Epithelial cell of proximal tubule (primary cell): Measurements from ENCODE around the gene RPS21. TPM values are rescaled to one million over a fixed set of nuclear protein-coding genes. Genes with fewer than 3 reads are reported as not detected.
"Not testable (repeated sequence)": the region's sequence is repeated elsewhere in the genome, so short reads cannot be mapped to it uniquely, and the experiment has no call there.

Experiments
- DNase-seq: peaks from one replicate; pipeline ENCODE4 v3.0.0-alpha.2; 2011; ENCODE audit warnings: low read depth
- H3K4me3 ChIP-seq: 2 replicates; pipeline ENCODE4 v1.5.1; 2011; ENCODE audit warnings: low read depth, mild to moderate bottlenecking, low read length
- total RNA-seq: library from RNA; depleted of rRNA; stranded (reverse); fragments of >200 nt; gene quantifications from 2 replicates; pipeline ENCODE4 v1.2.3, GENCODE V29; 2015
- TF ChIP-seq, protein P1 (sequence below): conservative IDR thresholded peaks from 2 replicates; pipeline ENCODE4 v1.5.1; 2012; ENCODE audit warnings: low read depth, mild to moderate bottlenecking, low read length

RPS21 gene
- total RNA-seq, 1 donor from 2014 or later, result 2,322 TPM

DNA sequence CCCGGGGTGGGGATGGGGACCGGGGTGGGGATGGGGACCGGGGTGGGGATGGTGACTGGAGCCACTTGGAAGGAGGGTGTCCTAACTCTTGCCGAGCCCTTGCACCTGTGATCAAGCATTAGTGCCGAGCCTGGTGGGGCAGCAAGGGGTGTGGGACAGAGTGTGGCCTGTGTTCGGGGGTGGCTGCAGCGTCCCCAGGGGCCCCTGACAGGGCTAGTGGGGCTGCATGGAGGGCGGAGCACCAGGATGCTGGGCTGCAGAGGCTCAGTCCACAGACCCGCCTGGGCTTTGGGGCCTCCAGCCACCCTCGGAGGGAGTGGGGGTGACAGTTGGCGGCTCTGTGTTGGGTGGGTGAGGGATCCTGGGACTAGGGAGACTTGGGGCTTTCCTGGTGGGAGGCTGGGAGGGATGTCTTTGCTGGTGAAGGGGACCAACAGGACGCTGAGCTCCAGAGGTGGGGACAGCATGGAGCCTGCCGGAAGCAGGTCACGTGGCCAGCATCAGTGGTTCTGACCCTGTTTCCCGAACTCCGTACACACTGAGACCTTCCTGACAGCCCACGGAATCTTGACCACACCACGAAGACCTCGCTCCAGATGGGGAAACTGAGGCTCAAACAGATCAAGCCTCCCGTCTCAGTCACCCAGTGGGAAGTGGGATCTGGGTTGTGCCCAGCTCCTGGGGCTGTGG, 35.9 kb downstream of the RPS21 start:
- TF ChIP-seq, protein P1, sequence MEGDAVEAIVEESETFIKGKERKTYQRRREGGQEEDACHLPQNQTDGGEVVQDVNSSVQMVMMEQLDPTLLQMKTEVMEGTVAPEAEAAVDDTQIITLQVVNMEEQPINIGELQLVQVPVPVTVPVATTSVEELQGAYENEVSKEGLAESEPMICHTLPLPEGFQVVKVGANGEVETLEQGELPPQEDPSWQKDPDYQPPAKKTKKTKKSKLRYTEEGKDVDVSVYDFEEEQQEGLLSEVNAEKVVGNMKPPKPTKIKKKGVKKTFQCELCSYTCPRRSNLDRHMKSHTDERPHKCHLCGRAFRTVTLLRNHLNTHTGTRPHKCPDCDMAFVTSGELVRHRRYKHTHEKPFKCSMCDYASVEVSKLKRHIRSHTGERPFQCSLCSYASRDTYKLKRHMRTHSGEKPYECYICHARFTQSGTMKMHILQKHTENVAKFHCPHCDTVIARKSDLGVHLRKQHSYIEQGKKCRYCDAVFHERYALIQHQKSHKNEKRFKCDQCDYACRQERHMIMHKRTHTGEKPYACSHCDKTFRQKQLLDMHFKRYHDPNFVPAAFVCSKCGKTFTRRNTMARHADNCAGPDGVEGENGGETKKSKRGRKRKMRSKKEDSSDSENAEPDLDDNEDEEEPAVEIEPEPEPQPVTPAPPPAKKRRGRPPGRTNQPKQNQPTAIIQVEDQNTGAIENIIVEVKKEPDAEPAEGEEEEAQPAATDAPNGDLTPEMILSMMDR, result no peak

DNA sequence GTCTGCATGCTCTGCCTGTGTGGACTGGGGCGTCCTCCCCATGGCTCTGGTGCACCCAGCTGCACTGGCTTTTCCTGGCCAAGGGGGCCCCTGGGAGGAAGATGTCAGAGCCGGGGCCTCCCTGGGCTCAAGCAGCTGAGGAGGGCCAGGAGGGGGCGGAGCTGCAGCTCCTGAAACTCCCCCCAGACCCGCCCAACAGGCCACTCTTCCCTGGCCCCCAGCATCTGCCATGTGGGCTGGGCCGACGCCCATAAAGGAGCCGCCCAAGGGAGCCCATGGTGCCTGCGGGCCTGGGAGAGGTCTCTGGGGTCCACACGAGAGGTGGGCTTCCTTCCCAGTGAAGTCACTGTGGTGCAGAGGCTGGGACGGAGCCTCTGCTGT, 36.4 kb downstream of the RPS21 start:
- H3K4me3 ChIP-seq, result no peak overlapping the region
- TF ChIP-seq, protein P1, result no peak

More for the DNA sequence above, 35.9 kb downstream of the RPS21 start:
- DNase-seq, result no peak
- H3K4me3 ChIP-seq, result no peak overlapping the region

DNA sequence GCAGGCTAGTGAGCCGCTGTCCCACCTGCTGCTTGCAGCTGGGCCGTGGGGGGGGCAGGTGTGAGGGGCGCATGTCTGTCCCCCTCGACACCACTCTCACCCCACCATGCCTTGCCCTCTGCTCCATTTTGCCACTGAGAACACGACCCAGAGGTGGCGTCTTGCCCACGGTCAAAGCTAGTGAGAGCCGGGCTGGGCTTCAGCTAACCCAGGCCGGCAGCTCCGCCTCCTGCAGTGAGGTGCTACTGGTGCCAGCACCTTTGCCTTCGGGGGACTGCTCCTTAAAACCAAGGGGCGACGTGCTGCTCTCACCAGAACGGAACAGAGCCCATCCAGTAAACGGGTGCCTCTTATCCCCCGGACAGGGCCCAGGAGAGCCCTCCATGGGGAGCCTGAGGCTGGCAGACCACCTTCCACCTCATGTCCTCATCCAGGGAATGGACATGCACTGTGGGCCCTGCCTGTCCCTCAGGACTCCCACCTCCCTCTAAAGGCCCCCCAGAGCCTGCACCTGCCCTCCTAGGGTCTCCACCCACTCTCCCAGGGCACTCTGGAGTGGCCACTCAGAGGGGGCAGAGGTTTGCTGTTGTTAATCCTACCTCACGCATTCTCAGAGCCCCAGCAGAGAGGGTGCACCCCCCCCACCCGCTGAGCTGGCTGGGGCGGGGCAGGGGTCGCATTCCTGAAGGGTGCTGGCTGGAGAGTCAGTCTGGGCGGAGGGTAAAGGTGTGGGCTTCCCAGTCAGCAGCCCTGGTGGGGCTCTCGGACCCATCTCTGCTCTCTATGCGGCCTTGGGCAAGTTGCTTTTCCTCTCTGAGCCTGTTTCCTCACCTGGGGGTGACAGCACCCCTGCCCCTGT, 37.6 kb downstream of the RPS21 start:
- H3K4me3 ChIP-seq, result no peak overlapping the region
- DNase-seq, result no peak
- TF ChIP-seq, protein P1, result no peak

More for the DNA sequence above, 36.4 kb downstream of the RPS21 start:
- no peak for DNase-seq

DNA sequence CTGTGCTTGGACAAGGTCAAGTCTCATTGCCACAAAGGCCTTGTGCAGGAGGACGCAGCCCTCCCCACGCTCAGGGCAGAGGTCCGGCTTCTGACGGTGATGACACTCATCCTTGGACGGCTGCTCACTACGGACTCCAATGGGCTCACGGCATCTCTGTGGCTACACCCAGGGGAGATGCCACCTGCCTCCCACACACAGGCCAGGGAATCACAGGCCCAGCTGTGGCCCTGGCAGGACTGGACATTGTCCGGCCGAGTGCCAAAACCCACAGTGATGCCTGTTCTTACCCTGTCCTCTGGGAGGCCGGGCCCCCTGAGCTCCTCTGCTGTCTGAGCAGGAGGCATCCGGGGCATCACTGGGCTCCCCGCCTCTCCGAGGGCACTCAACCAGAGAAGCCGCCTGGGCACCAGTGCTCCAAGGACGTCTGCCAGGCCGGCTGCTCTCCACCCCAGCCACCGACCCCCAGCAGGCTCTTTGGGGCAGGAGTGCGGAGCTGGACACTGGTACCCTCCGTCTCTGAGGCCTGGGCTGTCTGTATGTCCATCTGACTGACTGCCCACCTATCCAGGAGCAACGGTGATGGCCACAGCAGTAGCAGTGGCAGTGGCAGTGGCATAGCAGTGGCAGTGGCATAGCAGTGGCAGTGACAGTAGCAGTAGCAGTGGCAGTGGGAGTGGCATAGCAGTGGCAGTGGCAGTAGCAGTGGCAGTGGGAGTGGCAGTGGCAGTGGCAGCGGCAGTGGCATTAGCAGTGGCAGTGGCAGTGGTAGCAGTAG, 38.6 kb downstream of the RPS21 start:
- H3K4me3 ChIP-seq, result no peak overlapping the region
- DNase-seq, result no peak
- TF ChIP-seq, protein P1, result no peak

DNA sequence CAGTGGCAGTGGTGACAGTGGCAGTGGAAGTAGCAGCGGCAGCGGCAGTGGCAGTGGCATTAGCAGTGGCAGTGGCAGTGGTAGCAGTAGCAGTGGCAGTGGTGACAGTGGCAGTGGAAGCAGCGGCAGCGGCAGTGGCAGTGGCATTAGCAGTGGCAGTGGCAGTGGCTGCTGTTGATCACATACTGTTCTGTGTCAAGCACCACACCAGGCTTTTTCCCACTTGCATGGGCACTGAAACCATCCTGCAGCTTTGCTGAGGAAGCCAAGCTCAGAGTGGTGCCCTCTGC, 39.1 kb downstream of the RPS21 start:
- H3K4me3 ChIP-seq, DNase-seq: not testable (repeated sequence)

DNA sequence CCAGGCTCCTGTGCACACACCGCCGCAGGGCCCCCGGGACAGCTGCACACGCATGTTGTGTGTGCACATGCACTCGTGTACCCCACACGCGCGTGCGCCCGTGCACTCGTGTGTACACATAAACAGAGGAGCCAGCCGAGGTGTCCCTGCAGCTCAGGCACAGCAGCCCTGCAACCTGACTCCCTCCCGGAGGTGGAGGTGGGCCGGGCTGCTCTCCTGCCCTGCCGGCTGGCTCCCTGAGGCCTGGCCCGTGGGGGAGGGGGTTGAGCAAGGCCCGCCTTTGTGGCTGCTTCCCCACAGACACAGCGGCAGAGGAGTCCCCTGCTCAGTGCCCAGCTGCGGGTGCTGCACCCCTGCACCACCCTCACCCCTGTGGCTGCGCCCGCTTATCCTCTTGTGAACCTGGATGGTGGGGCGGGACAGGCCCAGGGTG, 39.8 kb downstream of the RPS21 start:
- TF ChIP-seq, protein P1, result no peak
- no peak for DNase-seq
- no peak overlapping the region for H3K4me3 ChIP-seq

DNA sequence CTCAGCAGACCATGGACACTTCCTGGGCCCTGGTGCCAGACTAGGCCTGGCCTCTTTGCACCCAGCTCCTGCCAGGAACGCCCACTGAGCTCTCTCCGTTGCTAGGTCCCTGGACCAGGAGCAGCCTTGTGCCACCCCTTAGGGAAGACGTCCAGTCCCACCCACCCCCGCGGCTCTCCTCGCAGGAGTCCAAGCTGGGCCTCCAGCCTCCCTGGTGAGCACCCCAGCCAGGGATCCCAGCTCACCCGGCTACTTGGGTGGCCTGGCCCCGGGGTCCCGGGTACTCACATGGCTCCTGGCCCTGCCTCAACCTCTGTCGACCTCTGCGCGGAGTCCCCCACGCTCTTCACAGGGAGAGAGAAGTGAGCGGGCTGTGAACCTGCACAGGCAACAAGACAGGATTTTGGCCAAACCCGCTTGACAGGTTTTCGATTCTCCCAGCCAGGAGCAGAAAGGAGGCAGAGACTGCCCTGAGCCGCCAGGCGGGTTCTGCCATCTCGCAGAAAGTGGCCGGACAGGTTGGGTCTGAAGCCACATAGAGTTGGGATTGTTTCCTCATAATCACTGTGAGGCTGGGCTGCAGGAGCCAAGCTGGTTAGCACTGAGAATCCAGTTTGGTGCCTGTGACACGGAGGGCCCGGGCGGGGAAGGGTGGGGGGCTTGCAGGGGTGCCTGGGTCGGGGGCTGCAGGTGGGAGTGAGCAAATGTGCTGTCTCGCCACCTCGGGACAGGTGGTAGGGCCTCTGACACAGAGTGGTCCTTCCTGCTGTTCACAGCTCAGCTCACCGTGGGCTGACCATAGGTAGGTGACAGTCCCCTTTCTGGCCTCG, 40.5 kb downstream of the RPS21 start, which contains the start of gene RBBP8NL:
TSS of gene RBBP8NL (minus strand) at position 368 of the 830 bp plus-strand sequence. CDS start 7,892 bp downstream, outside the sequence.
- no peak within 1 kb of the TSS for H3K4me3 ChIP-seq
- TF ChIP-seq, protein P1, result no peak
- no peak for DNase-seq
